C4-2B (cell line): Measurements from ENCODE around the gene NTNG2.

Experiments used
- H3K27ac ChIP-seq: fragments of 450-650 bp; 2 replicates; pipeline ENCODE4 v1.5.1; 2017
- CTCF ChIP-seq: fragments of 450-650 bp; conservative IDR thresholded peaks from 2 replicates; pipeline ENCODE4 v1.5.1; 2017; ENCODE audit warnings: mild to moderate bottlenecking
- ZFX ChIP-seq: fragments of 450-650 bp; IDR thresholded peaks from 2 replicates; pipeline ENCODE4 v1.6.1; 2017

NTNG2 gene

GRCh38 chr9:132207215-132207614 is 45.4 kb downstream of the NTNG2 start:
- no peak for TF ChIP-seq ZFX
- no peak for TF ChIP-seq CTCF
- H3K27ac ChIP-seq, result no peak overlapping the region

GRCh38 chr9:132207839-132208615 is 46.2 kb downstream of the NTNG2 start:
- H3K27ac ChIP-seq, result no peak overlapping the region
- TF ChIP-seq ZFX, result no peak
- no peak for TF ChIP-seq CTCF

- TF ChIP-seq CTCF (no peak), ZFX (no peak)
- no peak overlapping the region for H3K27ac ChIP-seq
Measured at GRCh38 chr9:132209228-132209627, 47.4 kb downstream of the NTNG2 start.

GRCh38 chr9:132210472-132211145 is 48.8 kb downstream of the NTNG2 start:
- TF ChIP-seq CTCF (no peak), ZFX (no peak)
- H3K27ac ChIP-seq, result no peak overlapping the region

- TF ChIP-seq ZFX (no peak), CTCF (no peak)
Measured at GRCh38 chr9:132211570-132211969, 49.7 kb downstream of the NTNG2 start.

GRCh38 chr9:132214027-132214622 is 52.3 kb downstream of the NTNG2 start:
- TF ChIP-seq ZFX, result no peak
- no peak for TF ChIP-seq CTCF
- H3K27ac ChIP-seq, result no peak overlapping the region

More at GRCh38 chr9:132211570-132211969, 49.7 kb downstream of the NTNG2 start:
- no peak overlapping the region for H3K27ac ChIP-seq
